Gastrocnemius medialis (tissue), 4 donors: ENCODE measurements around the gene S100A7A.

Experiments used
- CTCF ChIP-seq, 5 experiments: fragments of 450-650 bp in 3 of 5; fragments of 200-600 bp in 2 of 5; sonication (generic) in 2 of 5; IDR thresholded peaks in 4 of 5; conservative IDR thresholded peaks in 1 of 5; 1 replicate in 4 of 5; 2 replicates in 1 of 5; pipeline ENCODE4 v1.5.1; 2016 to 2019; ENCODE audit warnings: antibody characterized with exemption in 5 of 5, mild to moderate bottlenecking in 3 of 5, moderate library complexity in 3 of 5
- POLR2A ChIP-seq, 2 donors: fragments of 450-650 bp; IDR thresholded peaks; one replicate each; pipeline ENCODE4 v1.6.1; 2017; ENCODE audit warnings: antibody characterized with exemption in 2 of 2, mild to moderate bottlenecking in 2 of 2, moderate library complexity in 2 of 2

GRCh38 chr1:153428073-153428638 is 11.8 kb downstream of the S100A7A start:
- TF ChIP-seq CTCF (IDR thresholded peaks at IDR 0.05 in 4 of 5, conservative IDR thresholded peaks at IDR 0.05 in 1 of 5) = no peak
- no peak for TF ChIP-seq POLR2A (IDR thresholded peaks at IDR 0.05)
